Measurements from ENCODE around the gene LTBP1. TPM values are rescaled to one million over a fixed set of nuclear protein-coding genes. Genes with fewer than 3 reads are reported as not detected.

The LTBP1 gene
- total and polyA plus RNA-seq, 2 donors (not counting 1 experiment from before 2014, with no cell fraction given): 0.69 TPM; not detected in 1

DNA sequence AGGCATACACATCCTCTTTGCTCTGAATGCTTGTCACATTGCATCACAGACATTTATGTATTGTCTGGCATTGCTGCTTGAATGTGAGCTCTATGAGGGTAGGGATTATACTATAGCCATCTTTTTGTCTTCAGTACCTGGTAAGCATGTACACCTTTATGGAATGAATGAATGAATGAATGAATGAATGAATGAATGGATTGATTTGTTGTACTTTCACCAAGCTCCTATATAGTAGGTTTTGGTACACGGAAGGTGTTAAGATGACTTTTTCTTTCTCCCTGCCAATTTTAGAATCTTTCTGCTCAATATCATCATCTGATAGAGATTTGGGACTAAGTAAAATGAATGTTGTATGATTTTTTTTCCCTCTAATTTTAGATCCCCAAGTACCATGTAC lies 13.5 kb downstream of the LTBP1 start:
- TF ChIP-seq, protein P1, sequence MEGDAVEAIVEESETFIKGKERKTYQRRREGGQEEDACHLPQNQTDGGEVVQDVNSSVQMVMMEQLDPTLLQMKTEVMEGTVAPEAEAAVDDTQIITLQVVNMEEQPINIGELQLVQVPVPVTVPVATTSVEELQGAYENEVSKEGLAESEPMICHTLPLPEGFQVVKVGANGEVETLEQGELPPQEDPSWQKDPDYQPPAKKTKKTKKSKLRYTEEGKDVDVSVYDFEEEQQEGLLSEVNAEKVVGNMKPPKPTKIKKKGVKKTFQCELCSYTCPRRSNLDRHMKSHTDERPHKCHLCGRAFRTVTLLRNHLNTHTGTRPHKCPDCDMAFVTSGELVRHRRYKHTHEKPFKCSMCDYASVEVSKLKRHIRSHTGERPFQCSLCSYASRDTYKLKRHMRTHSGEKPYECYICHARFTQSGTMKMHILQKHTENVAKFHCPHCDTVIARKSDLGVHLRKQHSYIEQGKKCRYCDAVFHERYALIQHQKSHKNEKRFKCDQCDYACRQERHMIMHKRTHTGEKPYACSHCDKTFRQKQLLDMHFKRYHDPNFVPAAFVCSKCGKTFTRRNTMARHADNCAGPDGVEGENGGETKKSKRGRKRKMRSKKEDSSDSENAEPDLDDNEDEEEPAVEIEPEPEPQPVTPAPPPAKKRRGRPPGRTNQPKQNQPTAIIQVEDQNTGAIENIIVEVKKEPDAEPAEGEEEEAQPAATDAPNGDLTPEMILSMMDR (IDR thresholded peaks at IDR 0.05): no peak
- TF ChIP-seq EZH2 (IDR thresholded peaks at IDR 0.05; ENCODE audit: borderline replicate concordance, insufficient read depth, low read depth, low read length, poor library complexity, severe bottlenecking): no peak
- Histone ChIP-seq H3K79me2 (ENCODE audit: control insufficient read depth, insufficient read depth, low read length) (no peaks in the 10 kb centered on the region), H3K4me2 (replicated peaks; ENCODE audit: low read depth, low read length, poor library complexity, severe bottlenecking) (no peak overlapping the region), H3K9ac (ENCODE audit: low read length) (no peak overlapping the region), H3K27ac (ENCODE audit: low read length in 2 of 2) (no peak overlapping the region), H3K36me3 (replicated peaks in 1 of 2; ENCODE audit: control extremely low read depth in 1 of 2, control insufficient read depth in 1 of 2, extremely low read depth in 1 of 2, insufficient read depth in 2 of 2, low read length in 1 of 2) (no peaks in the 10 kb centered on the region), H4K20me1 (ENCODE audit: control insufficient read depth, insufficient read depth, low read length, poor library complexity, severe bottlenecking) (no peaks in the 10 kb centered on the region), H3K4me1 (ENCODE audit: control insufficient read depth in 2 of 2, insufficient read depth in 2 of 2, low read length in 2 of 2) (no peaks in the 10 kb centered on the region), H2AFZ (ENCODE audit: insufficient read depth, low read depth, low read length, poor library complexity, severe bottlenecking) (no peak overlapping the region), H3K27me3 (replicated peaks in 1 of 4; ENCODE audit: control extremely low read depth in 1 of 4, control insufficient read depth in 3 of 4, insufficient read depth in 4 of 4, low read length in 3 of 4) (peaks cover 0 to 5% (median 0%) of the 10 kb centered on the region in 4 experiments), H3K9me3 (ENCODE audit: control extremely low read depth in 1 of 3, control insufficient read depth in 2 of 3, insufficient read depth in 1 of 3, low read length in 2 of 3) (no peaks in the 10 kb centered on the region), H3K4me3 (ENCODE audit: control extremely low read depth in 1 of 5, extremely low read depth in 1 of 5, insufficient read depth in 1 of 5, low read depth in 2 of 5, low read length in 4 of 5) (no peak overlapping the region)
- no peaks in the 10 kb centered on the region for H3K4me1 Mint-ChIP-seq
- no CpG with 5 or more reads among the region's 1 CpG for WGBS (ENCODE audit: insufficient coverage)
- ChIA-PET POLR2A (no interaction called here), CTCF (no interaction called here)
- no peak overlapping the region for H3K4me3 Mint-ChIP-seq
- no peak for DNase-seq
- no peak for ATAC-seq (ENCODE audit: low read depth)
- intact Hi-C loops (cut with micrococcal nuclease): no loop called here
- no peak overlapping the region for H3K27ac Mint-ChIP-seq
- peaks cover 27% of the 10 kb centered on the region for H3K27me3 Mint-ChIP-seq
- no peaks in the 10 kb centered on the region for H3K9me3 Mint-ChIP-seq (ENCODE audit: insufficient read depth)

GRCh38 chr2:32960647-32961403 lies 14.1 kb downstream of the LTBP1 start:
- H3K4me3 ChIP-seq (ENCODE audit: control extremely low read depth in 1 of 5, extremely low read depth in 1 of 5, insufficient read depth in 1 of 5, low read depth in 2 of 5, low read length in 4 of 5): no peak overlapping the region
- H3K36me3 ChIP-seq (replicated peaks in 1 of 2; ENCODE audit: control extremely low read depth in 1 of 2, control insufficient read depth in 1 of 2, extremely low read depth in 1 of 2, insufficient read depth in 2 of 2, low read length in 1 of 2): no peaks in the 10 kb centered on the region
- POLR2A ChIA-PET: no interaction called here
- Mint-ChIP-seq H3K27me3 (peaks cover 27% of the 10 kb centered on the region), H3K4me1 (peaks cover 2% of the 10 kb centered on the region), H3K4me3 (no peak overlapping the region), H3K27ac (no peak overlapping the region), H3K9me3 (ENCODE audit: insufficient read depth) (no peaks in the 10 kb centered on the region)
- H3K27me3 ChIP-seq (replicated peaks in 1 of 4; ENCODE audit: control extremely low read depth in 1 of 4, control insufficient read depth in 3 of 4, insufficient read depth in 4 of 4, low read length in 3 of 4): peaks cover 0 to 5% (median 0%) of the 10 kb centered on the region in 4 experiments
- DNase-seq: no peak
- H3K4me2 ChIP-seq (replicated peaks; ENCODE audit: low read depth, low read length, poor library complexity, severe bottlenecking): no peak overlapping the region
- H3K9me3 ChIP-seq (ENCODE audit: control extremely low read depth in 1 of 3, control insufficient read depth in 2 of 3, insufficient read depth in 1 of 3, low read length in 2 of 3): no peaks in the 10 kb centered on the region
- no peaks in the 10 kb centered on the region for H3K4me1 ChIP-seq (ENCODE audit: control insufficient read depth in 2 of 2, insufficient read depth in 2 of 2, low read length in 2 of 2)
- CTCF ChIA-PET: no interaction called here
- no peak for ATAC-seq (ENCODE audit: low read depth)
- no peaks in the 10 kb centered on the region for H4K20me1 ChIP-seq (ENCODE audit: control insufficient read depth, insufficient read depth, low read length, poor library complexity, severe bottlenecking)
- no peak overlapping the region for H2AFZ ChIP-seq (ENCODE audit: insufficient read depth, low read depth, low read length, poor library complexity, severe bottlenecking)
- intact Hi-C loops (cut with micrococcal nuclease): no loop called here
- H3K27ac ChIP-seq (ENCODE audit: low read length in 2 of 2): no peak overlapping the region
- TF ChIP-seq EZH2 (IDR thresholded peaks at IDR 0.05; ENCODE audit: borderline replicate concordance, insufficient read depth, low read depth, low read length, poor library complexity, severe bottlenecking): no peak
- TF ChIP-seq, protein P1 (IDR thresholded peaks at IDR 0.05): no peak
- H3K79me2 ChIP-seq (ENCODE audit: control insufficient read depth, insufficient read depth, low read length): no peaks in the 10 kb centered on the region
- no peak overlapping the region for H3K9ac ChIP-seq (ENCODE audit: low read length)
- 100% methylated on average over 4 of the region's 9 CpGs for WGBS (ENCODE audit: insufficient coverage)
